PFSK-1 (cell line): Measurements from ENCODE around the gene C17orf107.

Source experiments
- FOXP2 ChIP-seq: optimal IDR thresholded peaks from 2 replicates; pipeline ENCODE3; 2011; ENCODE audit warnings: borderline replicate concordance, control low read depth, inconsistent platforms; ENCODE audit not compliant: insufficient read depth; ENCODE audit errors: extremely low read length, extremely low read depth
- POLR2AphosphoS5 ChIP-seq: IDR thresholded peaks from 2 replicates; pipeline ENCODE4 v1.6.1; 2012; ENCODE audit warnings: low read depth, mild to moderate bottlenecking, control low read depth, low read length, moderate library complexity
- SIN3A ChIP-seq: IDR thresholded peaks from 2 replicates; pipeline ENCODE4 v1.6.1; 2012; ENCODE audit warnings: mild to moderate bottlenecking, low read length, moderate library complexity, borderline replicate concordance; ENCODE audit not compliant: insufficient read depth
- TAF1 ChIP-seq: IDR thresholded peaks from 2 replicates; pipeline ENCODE4 v1.6.1; 2012; ENCODE audit warnings: low read length, control low read depth, borderline replicate concordance; ENCODE audit not compliant: insufficient read depth
- TF ChIP-seq, protein P1 (sequence below), 2 experiments: IDR thresholded peaks; 2 replicates each; pipeline versions ENCODE4 v1.6.1 to v1.8.0; 2011 to 2012; ENCODE audit warnings: low read depth in 2 of 2, low read length in 2 of 2, control low read depth in 1 of 2, inconsistent platforms in 1 of 2, mild to moderate bottlenecking in 1 of 2, moderate library complexity in 1 of 2; ENCODE audit not compliant: insufficient read depth in 1 of 2

DNA sequence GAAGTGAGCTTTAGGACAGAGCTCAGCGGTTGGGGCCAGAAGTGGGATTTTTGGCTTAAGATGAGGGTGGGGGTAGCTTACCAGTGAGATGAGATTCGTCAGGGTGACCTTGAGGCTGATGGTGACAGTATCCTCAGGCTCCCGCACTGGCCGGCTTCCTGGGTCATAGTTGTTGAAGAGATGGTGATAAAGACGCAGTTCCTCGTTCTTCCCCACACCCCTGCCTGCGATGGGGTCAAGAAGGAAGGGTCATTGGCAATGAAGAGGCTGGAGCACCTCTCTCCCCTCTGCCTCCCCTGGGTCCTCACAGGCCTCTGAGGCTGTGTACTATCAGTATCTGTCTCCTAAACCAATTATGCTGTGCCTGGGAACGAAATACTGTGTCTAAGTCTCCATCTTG, 3.2 kb downstream of the C17orf107 start:
- TF ChIP-seq SIN3A: no peak
- no peak for TF ChIP-seq TAF1
- no peak for TF ChIP-seq POLR2AphosphoS5
- TF ChIP-seq, protein P1, sequence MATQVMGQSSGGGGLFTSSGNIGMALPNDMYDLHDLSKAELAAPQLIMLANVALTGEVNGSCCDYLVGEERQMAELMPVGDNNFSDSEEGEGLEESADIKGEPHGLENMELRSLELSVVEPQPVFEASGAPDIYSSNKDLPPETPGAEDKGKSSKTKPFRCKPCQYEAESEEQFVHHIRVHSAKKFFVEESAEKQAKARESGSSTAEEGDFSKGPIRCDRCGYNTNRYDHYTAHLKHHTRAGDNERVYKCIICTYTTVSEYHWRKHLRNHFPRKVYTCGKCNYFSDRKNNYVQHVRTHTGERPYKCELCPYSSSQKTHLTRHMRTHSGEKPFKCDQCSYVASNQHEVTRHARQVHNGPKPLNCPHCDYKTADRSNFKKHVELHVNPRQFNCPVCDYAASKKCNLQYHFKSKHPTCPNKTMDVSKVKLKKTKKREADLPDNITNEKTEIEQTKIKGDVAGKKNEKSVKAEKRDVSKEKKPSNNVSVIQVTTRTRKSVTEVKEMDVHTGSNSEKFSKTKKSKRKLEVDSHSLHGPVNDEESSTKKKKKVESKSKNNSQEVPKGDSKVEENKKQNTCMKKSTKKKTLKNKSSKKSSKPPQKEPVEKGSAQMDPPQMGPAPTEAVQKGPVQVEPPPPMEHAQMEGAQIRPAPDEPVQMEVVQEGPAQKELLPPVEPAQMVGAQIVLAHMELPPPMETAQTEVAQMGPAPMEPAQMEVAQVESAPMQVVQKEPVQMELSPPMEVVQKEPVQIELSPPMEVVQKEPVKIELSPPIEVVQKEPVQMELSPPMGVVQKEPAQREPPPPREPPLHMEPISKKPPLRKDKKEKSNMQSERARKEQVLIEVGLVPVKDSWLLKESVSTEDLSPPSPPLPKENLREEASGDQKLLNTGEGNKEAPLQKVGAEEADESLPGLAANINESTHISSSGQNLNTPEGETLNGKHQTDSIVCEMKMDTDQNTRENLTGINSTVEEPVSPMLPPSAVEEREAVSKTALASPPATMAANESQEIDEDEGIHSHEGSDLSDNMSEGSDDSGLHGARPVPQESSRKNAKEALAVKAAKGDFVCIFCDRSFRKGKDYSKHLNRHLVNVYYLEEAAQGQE (IDR thresholded peaks at IDR 0.05; ENCODE audit: insufficient read depth in 1 of 2, low read depth in 2 of 2, low read length in 2 of 2): no peak
- no peak for TF ChIP-seq FOXP2
